Esophagus squamous epithelium (tissue), 5 donors: ENCODE data around the gene HEPACAM. TPM values are rescaled to one million over a fixed set of nuclear protein-coding genes. Genes with fewer than 3 reads are reported as not detected.

Experiments used
- DNase-seq: peaks from one replicate; lab custom pipeline; 2025; lab: John Stamatoyannopoulos, UW
- H3K27ac ChIP-seq, 4 donors: fragments of 200-600 bp; sonication (generic); one replicate each; pipeline ENCODE4 v1.5.1; 2016 to 2019; ENCODE audit warnings: mild to moderate bottlenecking in 1 of 4
- H3K27me3 ChIP-seq, 4 donors: fragments of 200-600 bp; sonication (generic); 1 replicate in 3 of 4; 2 replicates in 1 of 4; pipeline versions ENCODE4 v1.5.1 to v1.6.0; 2017 to 2021; ENCODE audit warnings: antibody characterized with exemption in 1 of 4
- H3K36me3 ChIP-seq, 3 donors: fragments of 200-600 bp; sonication (generic); one replicate each; pipeline ENCODE4 v1.5.1; 2016 to 2019
- H3K4me1 ChIP-seq, 3 donors: fragments of 200-600 bp; sonication (generic); one replicate each; pipeline ENCODE4 v1.5.1; 2017 to 2019
- H3K4me3 ChIP-seq, 4 donors: fragments of 200-600 bp; sonication (generic); 1 replicate in 3 of 4; 2 replicates in 1 of 4; pipeline ENCODE4 v1.5.1; 2016 to 2019; ENCODE audit warnings: mild to moderate bottlenecking in 2 of 4, moderate library complexity in 1 of 4
- H3K9me3 ChIP-seq, 3 donors: fragments of 200-600 bp; sonication (generic); one replicate each; pipeline ENCODE4 v1.5.1; 2016 to 2019
- CTCF ChIP-seq, 6 experiments: fragments of 450-650 bp in 4 of 6; fragments of 200-600 bp in 2 of 6; sonication (generic) in 2 of 6; IDR thresholded peaks; one replicate each; pipeline ENCODE4 v1.5.1; 2016 to 2019; ENCODE audit warnings: antibody characterized with exemption in 6 of 6, mild to moderate bottlenecking in 4 of 6, moderate library complexity in 4 of 6
- POLR2A ChIP-seq, 4 donors: fragments of 450-650 bp; IDR thresholded peaks; one replicate each; pipeline ENCODE4 v1.6.1; 2017; ENCODE audit warnings: antibody characterized with exemption in 4 of 4, mild to moderate bottlenecking in 4 of 4, moderate library complexity in 3 of 4
- WGBS, 2 donors: methylation state at CpG; one replicate each; pipeline ENCODE4 v1.1.5; 2018; 5-methylcytosine and 5-hydroxymethylcytosine counted together
- intact Hi-C: fragments of 100-400 bp; cut with DNase I; formaldehyde crosslinking; loops from one replicate; pipeline ENCODE4 v1.15.0; 2022
- total RNA-seq, 4 donors: library from RNA; depleted of rRNA; stranded (reverse); fragments of >200 nt; gene quantifications; one replicate each; pipeline ENCODE4 v1.1.0, GENCODE V29; 2016
- donor health status: DM: yes; HTN: yes; CAD: no.

Gene HEPACAM
- total RNA-seq, 4 donors from 2014 or later: not detected

- intact Hi-C loops: no loop called here
- no peaks in the 10 kb centered on the region for H3K36me3 ChIP-seq
- no peaks in the 10 kb centered on the region for H3K9me3 ChIP-seq
- H3K27me3 ChIP-seq: peaks cover 0 to 31% (median 0%) of the 10 kb centered on the region in 4 donors
- 67% methylated on average over 1 to 3 of the region's 3 CpGs for WGBS, 2 donors
- H3K4me3 ChIP-seq: no peak overlapping the region
- DNase-seq: no peak
- H3K4me1 ChIP-seq: no peaks in the 10 kb centered on the region
- no peak for TF ChIP-seq CTCF (IDR thresholded peaks at IDR 0.05)
- TF ChIP-seq POLR2A (IDR thresholded peaks at IDR 0.05): no peak
- no peak overlapping the region for H3K27ac ChIP-seq
Observed at GRCh38 chr11:124937336-124937935, 1.6 kb upstream of the HEPACAM start.

DNA sequence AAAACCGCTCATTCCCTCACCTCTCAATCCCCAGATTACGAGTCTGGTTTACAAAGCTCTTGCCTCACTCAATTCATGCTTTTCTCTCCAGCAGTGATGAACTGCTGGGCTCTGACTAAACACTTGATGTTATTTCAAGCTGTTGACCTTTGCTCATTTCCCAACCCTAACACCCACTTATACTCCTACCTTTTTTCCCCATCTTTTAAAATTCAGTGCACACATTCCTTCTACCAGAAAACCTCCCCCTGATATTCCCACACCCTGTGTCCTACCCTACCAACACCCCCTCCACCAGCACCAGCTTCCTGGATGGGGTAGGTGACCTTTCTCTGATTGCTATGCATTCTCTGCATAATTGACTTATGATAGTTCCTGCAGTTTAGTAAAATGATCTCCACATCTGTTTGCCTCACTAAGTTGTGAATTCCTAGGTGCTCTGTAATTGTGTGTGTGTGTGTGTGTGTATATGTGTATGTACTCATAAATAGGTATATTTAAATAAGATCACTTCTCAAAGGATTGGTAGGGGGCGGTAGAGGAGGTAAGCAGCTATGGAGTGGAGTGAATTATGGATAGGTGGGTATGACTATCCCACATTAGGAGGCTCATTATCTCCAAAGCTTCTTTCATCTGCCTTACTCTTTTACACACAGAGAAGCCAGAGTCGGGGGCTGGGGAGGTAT lies 842 bp downstream of the HEPACAM start:
- no peak for DNase-seq
- WGBS, 2 donors: 65 to 72% methylated on average over 3 to 4 of the region's 4 CpGs
- intact Hi-C loops: no loop called here
- Histone ChIP-seq H3K4me3 (no peak overlapping the region), H3K27ac (no peak overlapping the region), H3K4me1 (no peaks in the 10 kb centered on the region), H3K36me3 (no peaks in the 10 kb centered on the region), H3K27me3 (peaks cover 0 to 31% (median 0%) of the 10 kb centered on the region in 4 donors), H3K9me3 (no peaks in the 10 kb centered on the region)
- TF ChIP-seq CTCF (IDR thresholded peaks at IDR 0.05): no peak
- no peak for TF ChIP-seq POLR2A (IDR thresholded peaks at IDR 0.05)

DNA sequence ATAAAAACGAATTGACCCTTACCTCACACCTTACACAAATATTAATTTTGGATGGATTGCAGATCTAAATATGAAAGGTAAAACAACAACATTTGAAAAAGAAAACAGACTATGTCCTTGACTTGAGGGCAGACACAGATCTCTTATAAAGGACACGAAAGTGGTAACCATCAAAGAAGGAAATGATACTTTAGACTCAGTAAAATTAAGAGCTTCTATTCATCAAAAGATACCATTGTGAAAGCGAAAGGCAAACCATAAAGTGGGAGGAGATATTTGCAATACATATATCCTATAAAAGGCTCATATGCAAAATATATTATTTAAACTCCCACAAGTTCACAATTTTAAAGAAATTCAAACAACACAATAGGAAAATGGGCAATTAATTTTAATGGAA lies 5.0 kb downstream of the HEPACAM start:
- intact Hi-C loops: no loop called here
- TF ChIP-seq CTCF (IDR thresholded peaks at IDR 0.05): no peak
- TF ChIP-seq POLR2A (IDR thresholded peaks at IDR 0.05): no peak
- Histone ChIP-seq H3K4me1 (no peaks in the 10 kb centered on the region), H3K4me3 (no peak overlapping the region), H3K27ac (no peak overlapping the region), H3K36me3 (no peaks in the 10 kb centered on the region), H3K9me3 (no peaks in the 10 kb centered on the region), H3K27me3 (peaks cover 0 to 16% (median 0%) of the 10 kb centered on the region in 4 donors)
- WGBS, 2 donors: 47 to 58% methylated on average over 3 of the region's 3 CpGs
- DNase-seq: no peak

DNA sequence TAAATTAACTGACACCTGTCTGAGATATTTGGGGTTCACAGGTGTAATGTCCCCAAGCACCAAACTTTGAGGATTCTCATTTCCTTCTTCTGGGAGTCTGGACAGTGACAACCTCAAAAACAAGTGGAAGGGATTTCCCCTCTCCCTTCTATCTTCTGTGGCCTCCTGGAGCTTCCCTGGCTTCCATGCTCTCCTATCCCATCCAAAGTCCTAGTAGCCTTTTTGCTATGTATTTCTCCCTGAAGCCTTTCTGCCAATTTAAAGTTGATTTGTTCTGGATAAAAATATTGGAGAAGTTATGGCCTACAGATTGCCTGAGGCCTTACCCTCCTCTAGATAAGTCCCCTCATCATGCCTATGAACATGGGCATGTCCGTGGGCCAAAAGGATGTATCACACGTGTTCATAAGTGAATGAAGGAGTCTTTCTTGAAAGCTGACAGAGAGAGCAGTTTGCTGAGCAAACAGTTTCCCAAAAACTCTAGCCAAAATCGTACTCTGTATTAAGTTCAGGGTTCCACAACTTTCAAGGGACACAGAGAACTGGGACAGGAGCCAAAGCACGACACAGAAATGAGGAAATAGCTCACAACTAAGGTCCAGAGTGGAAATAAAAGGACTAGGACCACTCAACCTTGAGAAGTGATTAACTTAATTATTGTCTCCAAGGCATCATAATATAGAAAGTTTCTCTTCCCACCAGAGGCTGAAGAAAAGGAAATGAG lies 6.7 kb downstream of the HEPACAM start:
- no peak for DNase-seq
- intact Hi-C loops: no loop called here
- 35 to 49% methylated on average over 4 of the region's 4 CpGs for WGBS, 2 donors
- H3K36me3 ChIP-seq: no peaks in the 10 kb centered on the region
- no peaks in the 10 kb centered on the region for H3K27me3 ChIP-seq
- H3K4me3 ChIP-seq: no peak overlapping the region
- no peaks in the 10 kb centered on the region for H3K9me3 ChIP-seq
- no peaks in the 10 kb centered on the region for H3K4me1 ChIP-seq
- H3K27ac ChIP-seq: no peak overlapping the region
- no peak for TF ChIP-seq POLR2A (IDR thresholded peaks at IDR 0.05)
- TF ChIP-seq CTCF (IDR thresholded peaks at IDR 0.05): no peak

GRCh38 chr11:124923296-124923695 lies 12.6 kb downstream of the HEPACAM start:
- no peak for TF ChIP-seq CTCF (IDR thresholded peaks at IDR 0.05)
- TF ChIP-seq POLR2A (IDR thresholded peaks at IDR 0.05): no peak
- peaks cover 0 to 38% (median 0%) of the 10 kb centered on the region in 4 donors for H3K27me3 ChIP-seq
- H3K4me3 ChIP-seq: no peak overlapping the region
- intact Hi-C loops: no loop called here
- no peaks in the 10 kb centered on the region for H3K36me3 ChIP-seq
- DNase-seq: no peak
- peaks cover 0 to 11% (median 2%) of the 10 kb centered on the region in 3 donors for H3K4me1 ChIP-seq
- H3K9me3 ChIP-seq: no peaks in the 10 kb centered on the region
- H3K27ac ChIP-seq: no peak overlapping the region
